Measurements from ENCODE around the gene JAG1.
A peak's percentile ranks its signal among the peaks of the same experiment; 100 is the strongest.
"Not testable (repeated sequence)": the region's sequence is repeated elsewhere in the genome, so short reads cannot be mapped to it uniquely, and the experiment has no call there.

The JAG1 gene

GRCh38 chr20:10604865-10605440, 68.8 kb downstream of the JAG1 start:
- DNase-seq, result no peak

GRCh38 chr20:10603971-10604864, 69.6 kb downstream of the JAG1 start:
- DNase-seq, result peak; percentile 93

- no peak for DNase-seq
These were observed 70.4 kb downstream of the JAG1 start for GRCh38 chr20:10603378-10603777.

GRCh38 chr20:10602221-10602871, 71.5 kb downstream of the JAG1 start:
- no peak for DNase-seq

- no peak for DNase-seq
These were observed 76.2 kb downstream of the JAG1 start for GRCh38 chr20:10597637-10598036.

GRCh38 chr20:10596710-10597121, 77.1 kb downstream of the JAG1 start:
- peak; percentile 61 for DNase-seq

- no peak for DNase-seq
These were observed 77.8 kb downstream of the JAG1 start for GRCh38 chr20:10595985-10596384.

GRCh38 chr20:10595266-10595665, 78.5 kb downstream of the JAG1 start:
- no peak for DNase-seq

- no peak for DNase-seq
These were observed 79.4 kb downstream of the JAG1 start for GRCh38 chr20:10594296-10594868.

- DNase-seq, result peak; percentile 75
These were observed 81.8 kb downstream of the JAG1 start for GRCh38 chr20:10591946-10592521.

- DNase-seq, result no peak
These were observed 82.7 kb downstream of the JAG1 start for GRCh38 chr20:10590950-10591671.

- DNase-seq, result not testable (repeated sequence)
These were observed 83.4 kb downstream of the JAG1 start for GRCh38 chr20:10590446-10590845.
